ENCODE results near the gene PRTG. TPM values are rescaled to one million over a fixed set of nuclear protein-coding genes. Genes with fewer than 3 reads are reported as not detected.

The PRTG gene
- total and polyA plus RNA-seq, 2 donors (not counting 3 experiments of a cell fraction or from before 2014, with no cell fraction given): 3.4 to 12.4 TPM

DNA sequence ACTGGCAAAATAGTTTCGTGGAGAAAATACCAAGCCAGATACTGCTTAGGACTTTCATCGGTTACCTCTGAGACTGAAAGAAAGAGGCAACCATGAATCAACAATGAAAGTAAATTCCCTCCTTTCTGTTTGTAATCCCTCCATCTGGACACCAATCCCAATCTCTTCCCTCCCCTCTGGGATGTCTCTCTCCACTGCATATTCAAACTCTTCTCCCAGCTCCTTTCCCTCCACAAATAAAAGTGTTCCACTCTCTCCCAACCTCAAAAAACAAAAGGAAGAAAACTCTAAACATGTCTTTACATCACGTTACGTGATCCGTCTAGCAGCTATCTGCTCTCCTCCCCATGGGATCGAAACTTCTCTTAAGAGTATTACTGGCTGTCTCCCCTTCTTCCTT, 55.2 kb downstream of the PRTG start:
- no peaks in the 10 kb centered on the region for H3K27me3 ChIP-seq (ENCODE audit: control insufficient read depth in 2 of 2, insufficient read depth in 2 of 2, low read length in 2 of 2)
- no peak overlapping the region for H3K4me3 ChIP-seq (replicated peaks in 1 of 3; ENCODE audit: insufficient read depth in 1 of 3, low read depth in 1 of 3, low read length in 3 of 3)
- no peak overlapping the region for H3K27ac ChIP-seq (ENCODE audit: insufficient read depth, low read depth, low read length)
- H3K9me1 ChIP-seq (replicated peaks; ENCODE audit: control insufficient read depth, extremely low read depth, insufficient read depth, low read length): no peaks in the 10 kb centered on the region
- no TSS peak for BruUV-seq (replicated peaks)
- H3K4me2 ChIP-seq (ENCODE audit: insufficient read depth, low read length): no peak overlapping the region
- intact Hi-C loops (cut with micrococcal nuclease): no loop called here
- H4K20me1 ChIP-seq (replicated peaks; ENCODE audit: control insufficient read depth, extremely low read depth, insufficient read depth, low read length): no peaks in the 10 kb centered on the region
- dilution Hi-C loops (cut with MboI; ENCODE audit: extremely low pct_ligation_motif_present, low sequenced_read_pairs): no loop called here
- H3K4me1 ChIP-seq (ENCODE audit: control insufficient read depth, extremely low read depth, insufficient read depth, low read length): no peaks in the 10 kb centered on the region
- H3K9me3 ChIP-seq (replicated peaks; ENCODE audit: control insufficient read depth, insufficient read depth, low read length): no peaks in the 10 kb centered on the region
- POLR2A ChIA-PET: no interaction called here
- no peaks in the 10 kb centered on the region for H3K79me2 ChIP-seq (ENCODE audit: control insufficient read depth, insufficient read depth, low read length)
- no peak for FAIRE-seq
- H2AFZ ChIP-seq (ENCODE audit: low read depth, low read length): no peak overlapping the region
- H3K36me3 ChIP-seq (ENCODE audit: control insufficient read depth in 2 of 2, extremely low read depth in 1 of 2, insufficient read depth in 2 of 2, low read length in 2 of 2): no peaks in the 10 kb centered on the region
- TF ChIP-seq POLR2AphosphoS5 (IDR thresholded peaks at IDR 0.05; ENCODE audit: insufficient read depth, low read depth, low read length) (no peak), MYC (IDR thresholded peaks at IDR 0.05; ENCODE audit: low read depth, low read length) (no peak), POLR2A (IDR thresholded peaks at IDR 0.05; ENCODE audit: low read depth, low read length) (no peak), JUN (IDR thresholded peaks at IDR 0.05; ENCODE audit: borderline replicate concordance, insufficient read depth, insufficient read length, low read depth) (no peak), EZH2 (IDR thresholded peaks at IDR 0.05; ENCODE audit: borderline replicate concordance, low read depth, low read length, severe bottlenecking) (no peak), GATA2 (IDR thresholded peaks at IDR 0.05; ENCODE audit: insufficient read depth, insufficient read length, low read depth, low read length) (no peak), FOS (IDR thresholded peaks at IDR 0.05; ENCODE audit: borderline replicate concordance, insufficient read depth, low read length) (no peak)
- TF ChIP-seq, protein P1, sequence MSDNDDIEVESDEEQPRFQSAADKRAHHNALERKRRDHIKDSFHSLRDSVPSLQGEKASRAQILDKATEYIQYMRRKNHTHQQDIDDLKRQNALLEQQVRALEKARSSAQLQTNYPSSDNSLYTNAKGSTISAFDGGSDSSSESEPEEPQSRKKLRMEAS (IDR thresholded peaks at IDR 0.05; ENCODE audit: insufficient read depth, insufficient read length): no peak
- TF ChIP-seq, protein P2, sequence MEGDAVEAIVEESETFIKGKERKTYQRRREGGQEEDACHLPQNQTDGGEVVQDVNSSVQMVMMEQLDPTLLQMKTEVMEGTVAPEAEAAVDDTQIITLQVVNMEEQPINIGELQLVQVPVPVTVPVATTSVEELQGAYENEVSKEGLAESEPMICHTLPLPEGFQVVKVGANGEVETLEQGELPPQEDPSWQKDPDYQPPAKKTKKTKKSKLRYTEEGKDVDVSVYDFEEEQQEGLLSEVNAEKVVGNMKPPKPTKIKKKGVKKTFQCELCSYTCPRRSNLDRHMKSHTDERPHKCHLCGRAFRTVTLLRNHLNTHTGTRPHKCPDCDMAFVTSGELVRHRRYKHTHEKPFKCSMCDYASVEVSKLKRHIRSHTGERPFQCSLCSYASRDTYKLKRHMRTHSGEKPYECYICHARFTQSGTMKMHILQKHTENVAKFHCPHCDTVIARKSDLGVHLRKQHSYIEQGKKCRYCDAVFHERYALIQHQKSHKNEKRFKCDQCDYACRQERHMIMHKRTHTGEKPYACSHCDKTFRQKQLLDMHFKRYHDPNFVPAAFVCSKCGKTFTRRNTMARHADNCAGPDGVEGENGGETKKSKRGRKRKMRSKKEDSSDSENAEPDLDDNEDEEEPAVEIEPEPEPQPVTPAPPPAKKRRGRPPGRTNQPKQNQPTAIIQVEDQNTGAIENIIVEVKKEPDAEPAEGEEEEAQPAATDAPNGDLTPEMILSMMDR (IDR thresholded peaks at IDR 0.05; ENCODE audit: extremely low read depth in 1 of 2, insufficient read depth in 1 of 2, low read depth in 1 of 2, low read length in 2 of 2): no peak
- no peak overlapping the region for H3K9ac ChIP-seq (replicated peaks; ENCODE audit: extremely low read depth, insufficient read depth, low read length)
- no peak for DNase-seq (ENCODE audit: low read depth, low spot score)
- CTCF ChIA-PET: interaction anchor here (0.5 to 2.1 kb wide), 3 partner anchors 8 to 386 kb away, joined by 3 to 5 read pairs (median 3); no protein-coding TSS in a partner anchor

Measured in endothelial cell of umbilical vein (primary cell).